ENCODE measurements around the gene ACAP2. TPM values are rescaled to one million over a fixed set of nuclear protein-coding genes. Genes with fewer than 3 reads are reported as not detected.
"Not testable (repeated sequence)": the region's sequence is repeated elsewhere in the genome, so short reads cannot be mapped to it uniquely, and the experiment has no call there.

Gene ACAP2, protein sequence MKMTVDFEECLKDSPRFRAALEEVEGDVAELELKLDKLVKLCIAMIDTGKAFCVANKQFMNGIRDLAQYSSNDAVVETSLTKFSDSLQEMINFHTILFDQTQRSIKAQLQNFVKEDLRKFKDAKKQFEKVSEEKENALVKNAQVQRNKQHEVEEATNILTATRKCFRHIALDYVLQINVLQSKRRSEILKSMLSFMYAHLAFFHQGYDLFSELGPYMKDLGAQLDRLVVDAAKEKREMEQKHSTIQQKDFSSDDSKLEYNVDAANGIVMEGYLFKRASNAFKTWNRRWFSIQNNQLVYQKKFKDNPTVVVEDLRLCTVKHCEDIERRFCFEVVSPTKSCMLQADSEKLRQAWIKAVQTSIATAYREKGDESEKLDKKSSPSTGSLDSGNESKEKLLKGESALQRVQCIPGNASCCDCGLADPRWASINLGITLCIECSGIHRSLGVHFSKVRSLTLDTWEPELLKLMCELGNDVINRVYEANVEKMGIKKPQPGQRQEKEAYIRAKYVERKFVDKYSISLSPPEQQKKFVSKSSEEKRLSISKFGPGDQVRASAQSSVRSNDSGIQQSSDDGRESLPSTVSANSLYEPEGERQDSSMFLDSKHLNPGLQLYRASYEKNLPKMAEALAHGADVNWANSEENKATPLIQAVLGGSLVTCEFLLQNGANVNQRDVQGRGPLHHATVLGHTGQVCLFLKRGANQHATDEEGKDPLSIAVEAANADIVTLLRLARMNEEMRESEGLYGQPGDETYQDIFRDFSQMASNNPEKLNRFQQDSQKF
- 28.8 TPM for polyA plus RNA-seq (2013, experiment 1 of 2)
- polyA plus RNA-seq (2013, experiment 2 of 2): 28.0 TPM

DNA sequence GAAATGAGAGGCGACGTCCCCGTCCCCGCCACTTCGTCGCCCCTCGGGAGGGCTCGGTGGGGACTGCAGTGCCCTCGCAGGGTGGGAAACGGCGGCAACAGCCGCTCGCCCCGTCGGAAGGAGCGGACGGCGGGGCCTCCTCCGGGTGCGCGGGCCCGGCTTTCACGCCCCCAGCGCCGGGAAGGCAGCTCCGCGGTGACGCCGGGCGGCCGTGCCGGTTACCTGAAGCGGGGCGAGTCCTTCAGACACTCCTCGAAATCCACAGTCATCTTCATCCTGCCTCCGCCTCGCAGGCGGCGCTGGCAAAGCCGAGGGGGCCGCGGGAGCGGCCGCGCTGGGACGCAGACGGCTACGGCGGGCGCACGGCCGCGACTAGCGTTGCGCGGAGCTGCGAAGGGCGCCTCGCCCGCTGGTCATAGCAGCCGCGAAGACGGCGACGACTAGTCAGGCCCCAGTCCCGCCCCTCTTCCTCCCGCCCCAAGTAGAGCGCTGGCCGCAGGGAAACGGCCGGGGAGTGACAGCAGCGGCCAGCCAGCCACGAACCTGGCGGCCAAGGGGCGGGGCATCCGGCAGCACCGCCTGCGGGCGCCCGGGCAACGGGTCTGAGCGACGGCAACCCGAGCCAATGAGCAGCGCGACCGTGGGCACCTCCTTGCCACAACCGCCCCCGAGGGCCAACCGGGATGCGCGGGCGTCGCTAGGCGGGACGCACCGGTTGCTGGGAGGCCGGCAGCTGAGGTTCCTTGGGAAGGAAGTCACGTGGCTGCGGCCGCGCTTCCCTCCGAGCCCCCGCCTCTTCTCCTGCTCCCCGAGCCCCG is at the start of gene ACAP2:
ACAP2 (minus strand) TSS at position 448 of the 818 bp plus-strand sequence; CDS start at position 275, 173 bp downstream.
- Histone ChIP-seq H3K36me3 (ENCODE audit: control insufficient read depth, insufficient read depth, low read length) (peaks cover 2% of the 10 kb centered on the region), H3K4me1 (ENCODE audit: control insufficient read depth, insufficient read depth, low read length, poor library complexity, severe bottlenecking) (peaks cover 3% of the 10 kb centered on the region), H3K4me3 (ENCODE audit: extremely low read depth, insufficient read depth, low read length, poor library complexity, severe bottlenecking) (peak within 1 kb of the TSS; percentile 93), H3K9me3 (ENCODE audit: control insufficient read depth, low read length) (no peaks in the 10 kb centered on the region), H3K27ac (ENCODE audit: low read depth, low read length, severe bottlenecking) (peak within 1 kb of the TSS; percentile 88)
- 0% methylated on average over 60 to 80 of the region's 106 CpGs for WGBS, 2 experiments (ENCODE audit: insufficient coverage in 2 of 2)

- no peaks in the 10 kb centered on the region for H3K4me1 ChIP-seq (ENCODE audit: control insufficient read depth, insufficient read depth, low read length, poor library complexity, severe bottlenecking)
- 75 to 86% methylated on average over 1 of the region's 3 CpGs for WGBS, 2 experiments (ENCODE audit: insufficient coverage in 2 of 2)
- H3K27ac ChIP-seq (ENCODE audit: low read depth, low read length, severe bottlenecking): no peak overlapping the region
- no peaks in the 10 kb centered on the region for H3K9me3 ChIP-seq (ENCODE audit: control insufficient read depth, low read length)
- H3K4me3 ChIP-seq (ENCODE audit: extremely low read depth, insufficient read depth, low read length, poor library complexity, severe bottlenecking): no peak overlapping the region
- H3K36me3 ChIP-seq (ENCODE audit: control insufficient read depth, insufficient read depth, low read length): no peaks in the 10 kb centered on the region
Measured at GRCh38 chr3:195475614-195476013, 32.8 kb upstream of the ACAP2 start.

GRCh38 chr3:195475116-195475515 is 32.3 kb upstream of the ACAP2 start:
- H3K4me3 ChIP-seq (ENCODE audit: extremely low read depth, insufficient read depth, low read length, poor library complexity, severe bottlenecking); H3K4me1 ChIP-seq (ENCODE audit: control insufficient read depth, insufficient read depth, low read length, poor library complexity, severe bottlenecking); H3K36me3 ChIP-seq (ENCODE audit: control insufficient read depth, insufficient read depth, low read length); H3K9me3 ChIP-seq (ENCODE audit: control insufficient read depth, low read length); H3K27ac ChIP-seq (ENCODE audit: low read depth, low read length, severe bottlenecking): not testable (repeated sequence)
- WGBS, 2 experiments (ENCODE audit: insufficient coverage in 2 of 2): 79 to 83% methylated on average over 7 of the region's 8 CpGs

DNA sequence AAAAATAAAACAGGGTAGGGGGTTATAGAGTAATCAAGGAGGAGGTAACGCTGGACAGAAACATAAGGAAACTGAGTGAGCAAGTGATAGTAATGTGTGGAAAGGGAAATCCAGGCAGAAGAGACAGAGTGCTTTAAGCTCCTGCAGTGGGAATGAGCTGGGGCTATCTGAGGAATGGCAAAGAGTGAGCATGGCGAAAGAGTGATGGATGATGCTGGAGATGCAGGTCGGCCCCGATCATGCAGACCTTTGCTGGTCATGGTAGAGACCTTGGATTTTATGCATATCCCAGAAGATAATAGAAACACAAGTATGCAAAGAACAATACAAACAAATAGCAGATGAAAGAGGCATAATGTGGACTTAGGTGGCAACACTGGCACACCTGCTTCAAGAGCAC is 26.0 kb upstream of the ACAP2 start:
- Histone ChIP-seq H3K4me1 (ENCODE audit: control insufficient read depth, insufficient read depth, low read length, poor library complexity, severe bottlenecking) (no peaks in the 10 kb centered on the region), H3K36me3 (ENCODE audit: control insufficient read depth, insufficient read depth, low read length) (no peaks in the 10 kb centered on the region), H3K9me3 (ENCODE audit: control insufficient read depth, low read length) (peaks cover 5% of the 10 kb centered on the region), H3K4me3 (ENCODE audit: extremely low read depth, insufficient read depth, low read length, poor library complexity, severe bottlenecking) (no peak overlapping the region), H3K27ac (ENCODE audit: low read depth, low read length, severe bottlenecking) (no peak overlapping the region)
- 85 to 100% methylated on average over 1 to 2 of the region's 4 CpGs for WGBS, 2 experiments (ENCODE audit: insufficient coverage in 2 of 2)

DNA sequence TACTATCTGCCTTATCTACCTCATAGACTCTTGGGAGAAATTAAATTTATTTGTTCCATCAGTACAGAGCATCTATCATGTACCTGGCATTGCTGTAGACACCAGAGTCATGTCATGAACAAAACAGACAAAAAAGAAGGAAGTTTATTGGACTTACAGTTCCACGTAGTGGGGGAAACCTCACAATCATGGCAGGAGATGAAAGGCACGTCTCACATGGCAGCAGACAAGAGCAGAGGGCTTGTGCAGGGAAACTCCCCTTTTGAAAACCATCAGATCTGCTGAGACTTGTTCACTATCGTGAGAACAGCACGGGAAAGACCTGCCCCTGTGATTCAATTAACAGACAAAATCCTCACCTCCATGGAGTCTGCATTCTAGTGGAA is 25.6 kb upstream of the ACAP2 start:
- Histone ChIP-seq H3K27ac (ENCODE audit: low read depth, low read length, severe bottlenecking) (no peak overlapping the region), H3K4me1 (ENCODE audit: control insufficient read depth, insufficient read depth, low read length, poor library complexity, severe bottlenecking) (no peaks in the 10 kb centered on the region), H3K36me3 (ENCODE audit: control insufficient read depth, insufficient read depth, low read length) (no peaks in the 10 kb centered on the region), H3K4me3 (ENCODE audit: extremely low read depth, insufficient read depth, low read length, poor library complexity, severe bottlenecking) (no peak overlapping the region), H3K9me3 (ENCODE audit: control insufficient read depth, low read length) (peaks cover 5% of the 10 kb centered on the region)
- WGBS, 2 experiments (ENCODE audit: insufficient coverage in 2 of 2): 86 to 88% methylated on average over 2 of the region's 4 CpGs

DNA sequence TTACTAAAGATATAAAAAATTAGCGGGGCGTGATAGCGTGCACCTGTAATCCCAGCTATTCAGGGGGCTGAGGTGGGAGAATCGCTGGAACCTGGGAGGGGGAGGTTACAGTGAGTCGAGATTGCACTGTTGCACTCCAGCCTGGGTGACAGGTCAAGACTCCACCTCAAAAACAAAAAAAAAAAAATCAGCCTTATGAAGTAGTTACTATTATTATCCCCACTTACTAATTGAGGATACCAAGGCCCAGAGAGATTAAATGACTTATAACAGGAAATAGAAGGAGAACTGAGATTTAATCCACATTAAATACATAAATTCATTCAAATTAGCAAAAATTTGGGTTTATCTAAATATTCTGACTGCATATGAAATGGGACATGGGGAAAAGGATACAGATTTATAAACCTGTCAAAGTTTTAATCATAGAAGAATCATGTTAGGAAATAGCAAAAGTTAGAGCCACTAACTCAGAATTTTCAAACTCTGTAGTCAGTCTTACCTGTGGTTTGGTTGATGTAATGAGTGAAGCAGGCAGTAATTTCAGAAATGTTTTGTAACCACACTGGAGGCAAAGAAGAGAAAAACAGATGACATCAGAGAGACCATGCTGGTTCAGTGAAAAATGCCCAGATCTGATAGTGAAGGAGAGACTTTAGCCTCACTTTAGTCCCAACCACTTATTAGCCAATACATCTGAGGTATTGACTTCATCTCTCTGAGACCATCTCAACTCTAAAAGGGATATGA is 25.0 kb upstream of the ACAP2 start:
- H3K27ac ChIP-seq (ENCODE audit: low read depth, low read length, severe bottlenecking): no peak overlapping the region
- no peaks in the 10 kb centered on the region for H3K36me3 ChIP-seq (ENCODE audit: control insufficient read depth, insufficient read depth, low read length)
- H3K4me3 ChIP-seq (ENCODE audit: extremely low read depth, insufficient read depth, low read length, poor library complexity, severe bottlenecking): no peak overlapping the region
- H3K9me3 ChIP-seq (ENCODE audit: control insufficient read depth, low read length): peaks cover 5% of the 10 kb centered on the region
- WGBS, 2 experiments (ENCODE audit: insufficient coverage in 2 of 2): 95 to 100% methylated on average over 3 of the region's 5 CpGs
- H3K4me1 ChIP-seq (ENCODE audit: control insufficient read depth, insufficient read depth, low read length, poor library complexity, severe bottlenecking): no peaks in the 10 kb centered on the region

DNA sequence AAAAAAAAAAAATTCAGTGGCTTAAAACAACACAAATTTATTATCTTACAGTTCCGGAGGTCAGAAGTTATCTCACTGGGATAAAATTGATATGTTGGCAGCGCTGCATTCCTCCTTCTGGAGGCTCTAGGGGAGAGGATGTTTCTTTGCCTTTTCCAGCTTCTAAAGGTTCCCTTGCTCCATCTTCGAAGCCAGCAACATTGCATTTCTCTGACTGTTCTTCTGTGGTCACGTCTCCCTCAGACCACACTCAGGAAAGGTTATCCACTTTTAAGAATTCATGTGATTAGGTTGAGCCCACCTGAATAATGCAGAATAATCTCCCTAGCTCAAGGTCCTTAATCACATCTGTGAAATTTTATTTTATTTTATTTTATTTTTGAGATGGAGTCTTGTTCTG is 23.4 kb upstream of the ACAP2 start:
- H3K4me1 ChIP-seq (ENCODE audit: control insufficient read depth, insufficient read depth, low read length, poor library complexity, severe bottlenecking): no peaks in the 10 kb centered on the region
- H3K27ac ChIP-seq (ENCODE audit: low read depth, low read length, severe bottlenecking): no peak overlapping the region
- H3K4me3 ChIP-seq (ENCODE audit: extremely low read depth, insufficient read depth, low read length, poor library complexity, severe bottlenecking): no peak overlapping the region
- no peaks in the 10 kb centered on the region for H3K36me3 ChIP-seq (ENCODE audit: control insufficient read depth, insufficient read depth, low read length)
- 80% methylated on average over 1 of the region's 4 CpGs; no CpG with 5 or more reads in 1 of the 2 experiments for whole genome bisulfite sequencing, 2 experiments (ENCODE audit: insufficient coverage in 2 of 2)
- H3K9me3 ChIP-seq (ENCODE audit: control insufficient read depth, low read length): peaks cover 5% of the 10 kb centered on the region

DNA sequence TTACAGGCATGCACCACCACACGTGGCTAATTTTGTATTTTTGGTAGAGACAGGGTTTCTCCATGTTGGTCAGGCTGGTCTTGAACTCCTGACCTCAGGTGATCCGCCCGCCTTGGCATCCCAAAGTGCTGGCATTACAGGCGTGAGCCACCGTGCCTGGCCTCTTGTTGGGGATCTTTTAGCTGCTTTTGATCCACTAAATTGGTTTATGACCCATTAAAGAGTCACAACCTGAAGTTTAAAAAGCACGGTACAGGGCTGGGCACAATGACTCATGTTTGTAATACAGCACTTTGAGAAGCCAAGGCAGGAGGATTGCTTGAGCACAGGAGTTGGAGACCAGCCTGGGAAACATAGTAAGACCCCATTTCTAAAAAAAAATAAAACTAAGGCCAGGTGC is 20.1 kb upstream of the ACAP2 start:
- H3K27ac ChIP-seq (ENCODE audit: low read depth, low read length, severe bottlenecking); H3K9me3 ChIP-seq (ENCODE audit: control insufficient read depth, low read length); H3K4me1 ChIP-seq (ENCODE audit: control insufficient read depth, insufficient read depth, low read length, poor library complexity, severe bottlenecking); H3K36me3 ChIP-seq (ENCODE audit: control insufficient read depth, insufficient read depth, low read length); H3K4me3 ChIP-seq (ENCODE audit: extremely low read depth, insufficient read depth, low read length, poor library complexity, severe bottlenecking): not testable (repeated sequence)
- WGBS, 2 experiments (ENCODE audit: insufficient coverage in 2 of 2): 92 to 94% methylated on average over 6 of the region's 6 CpGs

DNA sequence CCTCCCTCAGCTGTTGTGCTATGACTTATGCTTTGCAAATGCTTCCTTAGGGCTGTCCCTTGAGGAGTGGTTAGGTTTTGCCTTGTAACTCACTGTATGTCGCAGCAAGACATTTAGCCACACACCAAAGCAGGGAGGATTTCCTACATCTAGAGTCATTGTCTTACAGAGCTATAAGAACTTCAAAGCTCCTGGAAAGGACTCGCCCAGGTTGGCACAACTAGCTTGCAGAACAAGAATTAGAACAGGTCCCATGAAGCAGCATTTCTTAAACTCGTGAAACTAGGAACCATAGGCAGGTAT is 19.4 kb upstream of the ACAP2 start:
- Histone ChIP-seq H3K36me3 (ENCODE audit: control insufficient read depth, insufficient read depth, low read length) (no peaks in the 10 kb centered on the region), H3K4me1 (ENCODE audit: control insufficient read depth, insufficient read depth, low read length, poor library complexity, severe bottlenecking) (no peaks in the 10 kb centered on the region), H3K27ac (ENCODE audit: low read depth, low read length, severe bottlenecking) (no peak overlapping the region), H3K9me3 (ENCODE audit: control insufficient read depth, low read length) (no peaks in the 10 kb centered on the region), H3K4me3 (ENCODE audit: extremely low read depth, insufficient read depth, low read length, poor library complexity, severe bottlenecking) (no peak overlapping the region)
- 92 to 100% methylated on average over 1 to 2 of the region's 3 CpGs for WGBS, 2 experiments (ENCODE audit: insufficient coverage in 2 of 2)
